Fibroblast of skin of right quadriceps (primary cell): Measurements from ENCODE around the gene ZNF366.

Experiments used
- DNase-seq: peaks from one replicate; pipeline ENCODE4 v3.0.0-alpha.2; 2013

The ZNF366 gene

GRCh38 chr5:72488756-72489155 is 18.5 kb downstream of the ZNF366 start:
- no peak for DNase-seq

DNA sequence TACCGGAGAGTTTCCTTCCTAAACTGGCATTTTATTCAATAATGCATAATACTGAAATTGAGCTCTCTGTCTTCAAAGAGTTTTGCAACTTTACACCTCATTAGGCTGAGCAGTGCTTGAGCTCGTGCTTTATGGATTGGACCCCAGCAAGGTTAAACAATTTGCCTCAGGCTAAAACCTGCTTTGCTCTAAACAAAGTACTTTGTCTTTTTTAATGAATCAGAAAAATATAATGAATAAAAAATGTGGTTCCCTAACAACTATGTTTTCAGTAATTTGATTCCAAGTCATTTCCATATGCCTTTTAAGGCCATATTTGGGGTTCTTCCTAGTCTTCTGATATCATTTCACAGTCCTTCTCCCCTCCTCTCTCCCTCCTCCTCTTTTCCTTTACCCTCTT is 20.0 kb downstream of the ZNF366 start:
- no peak for DNase-seq

- peak; percentile 48 for DNase-seq
These were observed 20.8 kb downstream of the ZNF366 start for GRCh38 chr5:72486371-72486770.

DNA sequence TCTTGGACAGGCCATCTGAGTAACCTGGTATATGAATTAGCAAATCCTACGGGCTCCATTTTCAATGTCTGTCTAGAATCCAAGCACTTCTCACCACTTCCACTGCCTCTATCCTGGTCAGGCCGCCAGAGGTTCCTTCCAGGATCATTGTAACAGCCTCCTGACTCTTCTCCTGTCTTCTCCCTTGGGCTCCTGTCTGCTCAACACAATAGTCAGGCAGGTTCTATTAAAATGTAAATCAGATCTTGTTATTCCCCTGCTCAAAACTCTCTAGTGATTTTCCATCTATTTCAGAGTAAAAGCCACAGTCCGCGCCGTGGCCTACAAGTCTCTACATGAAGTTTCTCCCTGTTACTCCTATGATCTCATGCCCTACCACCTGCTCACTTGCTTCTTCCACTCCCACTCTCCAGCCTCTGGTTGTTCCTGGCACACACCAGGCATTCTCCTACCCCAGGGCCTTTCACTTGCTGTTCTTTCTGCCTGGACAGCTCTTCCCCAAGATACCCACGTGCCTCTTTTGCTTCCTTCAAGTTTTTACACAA is 21.7 kb downstream of the ZNF366 start:
- no peak for DNase-seq

DNA sequence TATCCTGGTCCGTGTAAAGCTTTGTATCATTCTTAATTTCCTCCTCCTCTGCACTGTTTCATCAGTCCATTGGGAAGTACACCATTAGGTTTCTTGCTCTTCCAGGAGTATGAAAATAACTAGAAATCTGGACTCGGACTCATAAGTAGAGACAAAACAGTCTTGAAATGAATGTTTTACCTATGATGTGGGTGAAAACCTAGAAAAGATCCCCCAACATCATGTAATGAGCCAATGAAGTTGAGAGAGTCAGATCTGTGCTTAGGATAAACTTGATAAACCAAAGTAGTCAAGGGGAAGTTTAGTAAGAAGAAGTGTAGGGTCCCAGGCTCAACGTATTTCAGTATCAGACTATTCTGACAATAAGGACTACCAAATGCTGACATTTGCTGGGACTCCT is 25.2 kb downstream of the ZNF366 start:
- DNase-seq, result no peak

DNA sequence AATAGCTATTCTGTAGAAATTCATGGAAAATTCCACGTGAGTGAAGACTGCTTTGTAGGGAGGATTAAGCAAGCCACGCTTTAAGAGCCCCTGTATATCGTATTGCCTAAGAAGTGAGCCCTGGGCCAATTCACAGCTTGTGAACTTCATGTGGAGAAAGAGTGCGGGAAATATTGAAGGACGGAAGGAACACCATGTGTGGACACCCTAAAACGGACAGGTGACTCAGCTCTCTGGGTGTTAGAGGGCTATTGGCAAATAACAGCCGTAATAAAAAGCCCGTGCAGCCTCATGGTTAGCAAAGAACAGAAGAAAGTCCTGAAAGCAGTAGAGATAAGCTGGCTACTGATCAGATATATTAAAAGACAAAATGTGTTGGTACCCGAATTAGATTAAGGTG is 26.4 kb downstream of the ZNF366 start:
- no peak for DNase-seq

DNA sequence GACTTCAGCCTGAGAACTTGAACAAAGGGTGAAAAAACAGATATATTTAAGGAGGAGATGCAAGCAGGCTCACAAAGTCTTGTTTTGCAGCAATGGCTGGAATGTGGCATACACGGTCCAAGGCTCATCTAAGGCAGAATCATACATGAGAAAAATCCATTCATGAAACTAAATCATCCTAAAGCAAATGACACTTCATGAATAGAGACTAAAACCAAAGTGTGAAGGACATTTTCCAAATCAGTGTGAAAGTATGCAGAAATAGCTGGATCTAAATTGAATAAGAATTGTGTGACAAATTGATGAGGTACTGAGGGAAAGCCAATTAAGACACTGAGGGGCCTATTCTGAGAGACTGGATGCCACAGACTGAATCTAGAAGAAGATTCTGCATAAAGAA is 27.3 kb downstream of the ZNF366 start:
- no peak for DNase-seq

GRCh38 chr5:72478684-72479083 is 28.5 kb downstream of the ZNF366 start:
- DNase-seq, result no peak

DNA sequence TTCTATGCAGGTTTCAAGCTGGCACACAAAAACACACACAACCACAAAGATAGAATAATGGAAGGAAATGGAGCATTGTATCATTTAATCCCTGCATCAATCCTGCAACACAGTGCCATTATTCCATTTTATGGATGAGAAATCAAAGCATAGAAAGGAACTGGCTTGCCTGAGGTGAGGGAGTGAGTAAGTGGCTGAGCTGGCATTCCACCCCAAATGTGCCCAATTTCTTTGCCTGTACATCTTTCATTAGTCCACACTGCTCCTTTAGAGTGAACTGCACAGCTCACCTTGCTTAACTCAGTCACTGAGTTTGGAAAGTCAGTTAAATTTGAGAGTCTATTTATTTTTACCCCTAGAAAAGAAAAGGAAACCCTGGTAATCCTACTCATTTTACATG is 28.9 kb downstream of the ZNF366 start:
- no peak for DNase-seq

GRCh38 chr5:72477644-72478043 is 29.6 kb downstream of the ZNF366 start:
- peak; percentile 18 for DNase-seq

- no peak for DNase-seq
These were observed 30.0 kb downstream of the ZNF366 start for GRCh38 chr5:72477176-72477575.

GRCh38 chr5:72476721-72477120 is 30.5 kb downstream of the ZNF366 start:
- DNase-seq, result no peak

- DNase-seq, result no peak
These were observed 30.9 kb downstream of the ZNF366 start for GRCh38 chr5:72476275-72476674.

- peak; percentile 60 for DNase-seq
These were observed 32.7 kb downstream of the ZNF366 start for GRCh38 chr5:72474516-72474915.

DNA sequence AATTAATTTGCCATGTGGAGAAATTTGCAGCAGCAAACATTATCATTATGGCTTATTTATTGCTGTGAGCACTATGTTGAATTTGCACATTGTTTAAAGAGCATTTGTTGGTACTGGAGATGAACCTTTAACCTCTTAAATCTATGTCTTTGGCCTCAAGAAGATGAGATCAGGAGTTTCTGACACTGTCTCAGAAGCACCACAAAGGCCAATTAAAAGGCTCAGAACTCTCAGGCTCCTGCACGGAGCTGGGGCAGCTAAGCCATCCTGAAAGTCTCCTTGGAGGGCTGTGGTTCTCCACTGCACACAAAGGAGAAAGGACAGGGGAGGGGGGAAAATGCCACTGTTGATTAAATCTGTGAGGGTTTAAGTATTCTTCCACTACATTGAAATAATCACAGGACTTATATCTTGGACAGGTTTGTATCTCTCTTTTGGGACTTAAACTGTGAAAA is 33.1 kb downstream of the ZNF366 start:
- no peak for DNase-seq

GRCh38 chr5:72472666-72473422 is 34.4 kb downstream of the ZNF366 start:
- DNase-seq, result no peak

- DNase-seq, result no peak
These were observed 35.2 kb downstream of the ZNF366 start for GRCh38 chr5:72472031-72472430.

DNA sequence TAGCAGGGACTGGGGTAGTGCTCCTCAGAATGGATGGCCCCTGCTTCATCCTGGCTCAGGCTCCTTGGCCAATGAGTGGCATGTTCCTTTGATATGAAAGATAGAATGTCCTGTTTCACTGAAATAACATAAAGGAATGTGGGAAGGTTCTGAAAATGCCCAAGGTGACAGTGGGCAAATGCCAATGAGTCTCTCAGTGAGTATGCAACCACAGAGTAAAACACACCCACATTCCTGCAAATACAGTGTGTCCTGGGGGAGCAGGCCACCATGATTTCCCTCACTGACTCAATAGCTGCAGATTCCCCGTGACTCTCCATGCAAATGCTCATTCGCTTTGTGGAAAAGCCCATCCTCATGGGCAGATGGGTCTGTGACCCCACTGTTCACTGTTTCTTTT is 36.4 kb downstream of the ZNF366 start:
- peak; percentile 58 for DNase-seq

DNA sequence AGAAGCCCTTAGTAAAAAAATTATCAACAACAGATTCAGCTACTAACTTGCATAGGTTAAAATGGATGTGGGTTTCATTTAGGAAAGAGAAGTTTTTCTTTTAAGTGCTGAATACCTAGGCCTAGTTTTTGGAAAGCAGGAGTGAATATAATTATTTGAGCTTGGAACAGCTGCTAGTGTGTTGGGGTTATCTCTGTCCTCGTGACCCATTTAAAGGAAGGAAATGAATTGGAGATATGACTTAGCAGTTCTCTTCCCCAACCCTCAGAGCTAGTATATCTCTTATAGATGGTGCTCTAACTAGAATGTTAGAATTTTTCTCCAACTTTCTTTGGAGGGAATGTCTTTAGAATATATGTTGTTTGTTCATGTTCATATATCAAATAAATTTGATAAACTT is 38.6 kb downstream of the ZNF366 start:
- no peak for DNase-seq

DNA sequence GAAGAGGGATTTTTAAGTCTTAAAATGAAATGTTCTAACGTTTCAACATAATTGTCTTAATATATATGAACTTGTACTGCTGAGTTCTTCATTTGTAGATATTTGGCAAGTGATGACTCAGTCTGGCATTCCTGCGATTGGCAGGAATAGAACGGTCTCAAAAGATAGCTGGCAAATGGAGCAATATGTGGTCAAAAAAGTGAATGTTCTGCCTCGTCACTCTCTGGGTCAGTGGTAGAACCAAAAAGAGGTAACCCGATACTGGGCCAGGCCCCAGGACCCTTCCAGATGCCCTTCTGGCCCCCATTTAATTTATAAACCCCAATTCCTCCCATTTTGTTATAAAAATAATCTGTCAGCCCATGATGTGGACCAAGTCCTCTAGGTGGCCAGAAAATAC is 39.2 kb downstream of the ZNF366 start:
- peak; percentile 36 for DNase-seq

GRCh38 chr5:72467461-72467860 is 39.7 kb downstream of the ZNF366 start:
- no peak for DNase-seq

DNA sequence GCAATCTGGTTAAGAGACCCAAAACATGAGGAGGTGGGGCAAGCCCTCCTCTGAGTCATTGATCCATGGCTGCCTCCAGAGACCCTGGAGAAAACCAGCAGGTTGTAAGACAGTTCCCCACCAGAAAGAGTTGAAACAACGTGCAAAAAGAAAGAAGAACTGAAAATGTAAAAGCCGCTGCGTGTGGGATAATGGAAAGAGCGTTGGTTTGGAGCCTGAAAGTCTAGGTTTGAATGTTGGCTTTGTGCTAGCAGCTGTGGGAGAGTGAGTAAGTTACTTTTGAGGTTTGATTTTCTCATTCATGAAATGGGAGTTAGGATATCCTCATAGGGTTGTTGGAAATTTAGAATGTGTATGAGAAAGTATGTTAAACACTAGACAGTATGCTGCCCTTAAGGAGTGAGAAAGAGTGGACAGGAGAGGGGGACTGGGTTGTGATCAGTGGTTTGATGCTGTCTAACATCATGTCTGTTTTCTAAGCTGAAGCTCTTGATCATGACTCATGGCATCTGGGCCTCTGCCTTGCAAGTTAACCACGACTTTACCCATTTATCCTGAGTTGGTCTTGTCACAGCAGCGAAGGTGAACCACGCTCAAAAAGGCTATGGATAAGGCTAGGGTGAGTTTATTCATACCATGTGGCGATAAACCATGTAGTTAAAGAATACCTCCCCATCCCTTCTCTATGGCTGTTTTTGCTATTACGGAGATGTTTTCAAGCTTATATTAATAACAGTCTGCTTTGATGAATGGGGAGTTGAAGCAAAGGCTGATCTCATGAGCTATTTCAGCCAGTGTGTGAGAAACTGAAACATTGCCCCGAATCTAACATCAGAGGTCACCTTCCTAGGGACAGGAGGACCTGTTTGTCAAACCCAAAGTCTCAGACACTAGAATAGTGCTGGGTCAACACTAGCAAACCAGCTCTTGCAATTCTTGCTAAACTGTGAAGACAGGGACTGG is 41.3 kb downstream of the ZNF366 start:
- DNase-seq, result peak; percentile 69

DNA sequence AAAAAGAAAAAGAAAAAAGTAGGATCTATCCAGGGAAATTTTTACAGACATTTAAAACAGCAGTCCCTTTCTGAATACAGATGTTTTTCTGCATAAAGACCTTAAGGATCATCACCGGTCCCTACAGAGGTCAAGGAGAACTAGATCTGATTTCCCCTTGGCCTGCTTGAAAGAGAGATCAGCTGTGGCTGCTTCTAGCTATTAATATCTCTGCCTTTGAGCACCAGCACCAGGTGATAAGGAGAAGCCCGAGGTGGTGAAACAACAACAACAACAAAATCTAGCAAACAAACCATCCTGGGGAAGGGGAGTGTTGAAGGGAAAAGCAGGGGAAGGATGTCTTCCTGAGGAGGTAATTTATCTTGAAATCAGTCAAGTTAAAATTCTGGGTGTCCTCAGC is 42.1 kb downstream of the ZNF366 start:
- no peak for DNase-seq

GRCh38 chr5:72464071-72464470 is 43.1 kb downstream of the ZNF366 start:
- DNase-seq, result no peak
